Nasal cavity respiratory epithelium epithelial cell of viscerocranial mucosa (primary cell): ENCODE results near the gene FRAT1. TPM values are rescaled to one million over a fixed set of nuclear protein-coding genes. Genes with fewer than 3 reads are reported as not detected.

Experiments used
- total RNA-seq: library from RNA; depleted of rRNA; stranded (reverse); fragments of >200 nt; gene quantifications from 2 replicates; pipeline ENCODE4 v1.2.3, GENCODE V29; 2014

FRAT1 gene
- total RNA-seq: 0.68 and 1.1 TPM in 2 replicates

DNA sequence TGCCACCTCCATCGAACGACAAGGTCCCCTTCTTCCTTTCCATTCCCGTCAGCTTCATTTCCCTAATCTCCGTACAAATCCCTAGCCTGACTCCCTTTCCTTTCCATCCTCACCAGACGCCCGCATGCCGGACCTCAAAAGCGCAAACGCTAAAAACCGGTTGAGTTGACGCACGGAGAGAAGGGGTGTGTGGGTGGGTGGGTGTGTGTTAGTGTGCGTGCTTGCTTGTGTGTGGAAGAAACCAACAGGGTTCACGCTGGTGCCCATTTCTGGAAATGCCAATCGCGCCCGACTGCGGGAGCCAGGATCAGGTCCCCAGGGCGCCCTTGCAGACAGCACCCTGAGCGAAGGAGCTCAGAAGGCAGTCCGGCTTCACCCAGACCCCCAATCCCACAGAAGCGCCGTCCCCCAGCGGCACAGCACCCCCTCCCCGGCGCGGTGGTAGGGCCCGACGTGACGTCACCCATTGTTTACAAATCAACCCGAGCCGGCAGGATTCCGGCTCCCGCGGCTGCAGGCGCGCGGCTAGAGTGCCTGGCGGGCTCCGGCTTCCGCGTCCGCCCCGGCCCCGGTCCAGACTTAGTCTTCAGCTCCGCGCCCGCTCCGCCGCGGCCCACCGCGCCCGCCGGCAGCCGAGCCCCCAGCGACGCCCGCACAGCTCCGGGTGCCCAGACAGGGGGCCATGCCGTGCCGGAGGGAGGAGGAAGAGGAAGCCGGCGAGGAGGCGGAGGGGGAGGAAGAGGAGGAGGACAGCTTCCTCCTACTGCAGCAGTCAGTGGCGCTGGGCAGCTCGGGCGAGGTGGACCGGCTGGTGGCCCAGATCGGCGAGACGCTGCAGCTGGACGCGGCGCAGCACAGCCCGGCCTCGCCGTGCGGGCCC, at the start of gene FRAT1:
Gene FRAT1, plus strand, starts transcription at position 500 of the 880 bp plus-strand sequence. Its CDS starts 183 bp downstream, at position 683.

GRCh38 chr10:97292097-97292861, 26.8 kb upstream of the FRAT1 start, which contains the start of gene ARHGAP19:
Gene ARHGAP19 (minus strand): TSS chr10:97292637. CDS start chr10:97292627, 10 bp downstream.

DNA sequence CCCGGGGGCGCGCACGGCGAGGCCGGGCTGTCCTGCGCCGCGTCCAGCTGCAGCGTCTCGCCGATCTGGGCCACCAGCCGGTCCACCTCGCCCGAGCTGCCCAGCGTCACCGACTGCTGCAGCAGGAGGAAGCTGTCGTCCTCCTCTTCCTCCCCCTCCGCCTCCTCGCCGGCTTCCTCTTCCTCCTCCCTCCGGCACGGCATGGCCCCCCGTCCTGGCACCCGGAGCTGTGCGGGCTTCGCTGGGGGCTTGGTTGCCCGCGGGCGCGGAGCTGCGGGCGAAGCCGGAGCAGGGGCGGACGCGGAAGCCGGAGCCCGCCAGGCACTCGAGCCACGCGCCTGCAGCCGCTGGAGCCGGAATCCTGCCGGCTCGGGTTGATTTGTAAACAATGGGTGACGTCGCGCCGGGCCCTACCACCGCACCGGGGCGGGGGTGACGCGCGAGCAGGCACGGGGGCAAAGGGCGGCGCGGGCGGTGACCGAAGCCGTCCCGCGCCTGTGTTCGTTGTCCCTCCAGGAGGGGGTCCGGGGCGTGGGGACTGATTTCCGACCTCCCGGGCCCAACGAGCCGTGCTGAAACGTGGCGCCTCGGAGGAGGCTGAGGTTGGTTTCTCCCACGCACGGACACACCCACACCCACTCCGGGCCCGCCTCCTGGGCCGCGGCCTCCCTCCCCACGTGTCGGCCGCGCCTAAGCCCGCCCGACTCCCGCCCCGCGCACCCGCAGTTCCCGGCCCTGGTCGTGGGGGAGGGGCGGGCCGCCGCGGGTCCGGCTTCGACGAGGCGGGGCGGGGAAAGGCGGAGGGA, 15.5 kb downstream of the FRAT1 start, which contains the start of gene FRAT2:
Gene FRAT2, minus strand, starts transcription at position 360 of the 806 bp plus-strand sequence. Its CDS starts 157 bp downstream, at position 203.

Other genes with a start within 250 kb of the FRAT1 start
- under 0.01 TPM in 2 replicates for gene SLIT1, start 133.3 kb upstream of the FRAT1 start, total RNA-seq
- gene ARHGAP19, start 26.6 kb upstream of the FRAT1 start, total RNA-seq: 7.2 and 7.9 TPM in 2 replicates
- gene FRAT2, start 15.5 kb downstream of the FRAT1 start, total RNA-seq: 8.2 and 10.0 TPM in 2 replicates
- gene RRP12, start 82.1 kb downstream of the FRAT1 start, total RNA-seq: 47.8 and 53.1 TPM in 2 replicates
- gene PGAM1, start 106.9 kb downstream of the FRAT1 start, total RNA-seq: 275 and 341 TPM in 2 replicates
- 31.8 and 41.4 TPM in 2 replicates for gene EXOSC1, start 126.7 kb downstream of the FRAT1 start, total RNA-seq
- 24.3 and 36.1 TPM in 2 replicates for gene ZDHHC16, start 126.9 kb downstream of the FRAT1 start, total RNA-seq
- 34.2 and 50.1 TPM in 2 replicates for gene MMS19, start 179.2 kb downstream of the FRAT1 start, total RNA-seq
- gene UBTD1, start 179.7 kb downstream of the FRAT1 start, total RNA-seq: 13.0 and 18.2 TPM in 2 replicates